Raji (cell line): Measurements from ENCODE around the gene ATP6V1G3.

Experiments
- POLR2A ChIP-seq: IDR thresholded peaks from 2 replicates; pipeline ENCODE4 v1.6.1; 2011; ENCODE audit warnings: low read depth, low read length, control low read depth; ENCODE audit not compliant: insufficient read depth

Gene ATP6V1G3, protein sequence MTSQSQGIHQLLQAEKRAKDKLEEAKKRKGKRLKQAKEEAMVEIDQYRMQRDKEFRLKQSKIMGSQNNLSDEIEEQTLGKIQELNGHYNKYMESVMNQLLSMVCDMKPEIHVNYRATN

DNA sequence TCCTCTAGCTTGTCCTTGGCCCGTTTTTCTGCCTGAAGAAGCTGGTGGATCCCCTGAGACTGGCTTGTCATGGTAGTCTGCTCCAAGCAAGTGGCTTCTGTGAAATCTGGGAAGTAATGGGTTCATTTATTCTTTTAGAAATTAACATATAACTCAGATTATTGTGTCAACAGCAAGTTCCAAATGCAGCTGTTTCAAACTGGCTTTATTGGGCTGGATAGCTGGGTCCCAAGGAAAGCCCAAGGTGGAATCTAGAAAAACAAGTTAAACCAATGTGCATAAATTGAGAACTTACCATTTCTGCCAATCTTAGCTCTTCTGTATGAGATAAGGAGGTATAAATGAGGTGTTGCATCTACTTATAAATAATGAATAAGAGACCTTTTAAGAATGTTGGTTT, at the start of gene ATP6V1G3:
Gene ATP6V1G3, minus strand, starts transcription at position 101 of the 400 bp plus-strand sequence. Its CDS starts 30 bp downstream, at position 71.
- no peak for TF ChIP-seq POLR2A

DNA sequence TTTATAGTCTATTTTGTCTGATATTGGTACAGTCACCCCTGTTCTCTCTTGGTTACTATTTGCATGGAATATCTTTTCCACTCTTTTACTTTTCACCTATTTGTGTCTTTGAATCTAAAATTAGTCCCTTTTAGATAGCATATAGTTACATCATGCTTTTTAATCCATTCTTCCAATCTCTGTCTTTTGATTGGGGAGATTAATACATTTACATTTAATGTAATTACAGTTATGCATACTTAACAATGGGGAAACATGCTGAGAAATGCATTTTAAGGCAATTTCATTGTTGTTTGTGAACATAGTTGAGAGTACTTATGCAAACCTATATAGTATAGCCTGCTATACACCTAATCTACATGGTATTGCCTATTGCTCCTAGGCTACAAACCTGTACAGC, 48.4 kb upstream of the ATP6V1G3 start:
- no peak for TF ChIP-seq POLR2A

DNA sequence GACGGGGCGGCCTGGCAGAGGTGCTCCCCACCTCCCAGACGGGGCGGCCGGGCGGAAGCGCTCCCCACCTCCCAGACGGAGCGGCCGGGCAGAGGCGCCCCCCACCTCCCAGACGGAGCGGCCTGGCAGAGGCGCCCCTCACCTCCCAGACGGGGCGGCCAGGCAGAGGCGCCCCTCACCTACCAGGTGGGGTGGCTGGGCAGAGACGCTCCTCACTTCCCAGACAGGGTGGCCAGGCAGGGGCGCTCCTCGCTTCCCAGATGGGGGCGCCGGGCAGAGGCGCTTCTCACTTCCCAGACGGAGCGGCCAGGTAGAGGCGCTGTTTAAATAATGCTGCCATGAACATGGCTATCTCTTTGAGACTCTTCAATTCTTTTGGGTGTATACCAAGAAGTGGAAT, 43.7 kb upstream of the ATP6V1G3 start:
- TF ChIP-seq POLR2A, result no peak

DNA sequence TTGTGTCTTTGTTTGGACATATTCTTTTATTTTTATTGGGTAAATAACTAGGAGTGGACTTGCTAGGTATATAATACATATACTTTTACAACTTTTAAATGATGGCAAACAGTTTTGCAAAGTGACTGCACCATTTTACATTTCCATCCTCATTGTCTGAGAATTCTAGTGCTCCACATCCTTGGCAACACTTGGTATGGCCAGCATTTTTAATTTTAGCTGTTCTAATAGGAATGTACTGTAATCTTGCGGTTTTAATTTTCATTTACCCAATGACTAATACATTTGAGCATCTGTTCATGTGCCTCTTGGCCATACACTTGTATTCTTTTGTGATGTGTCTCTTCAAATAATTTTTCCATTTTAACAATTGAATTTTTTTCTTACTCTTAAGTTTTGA, 37.0 kb upstream of the ATP6V1G3 start:
- no peak for TF ChIP-seq POLR2A

DNA sequence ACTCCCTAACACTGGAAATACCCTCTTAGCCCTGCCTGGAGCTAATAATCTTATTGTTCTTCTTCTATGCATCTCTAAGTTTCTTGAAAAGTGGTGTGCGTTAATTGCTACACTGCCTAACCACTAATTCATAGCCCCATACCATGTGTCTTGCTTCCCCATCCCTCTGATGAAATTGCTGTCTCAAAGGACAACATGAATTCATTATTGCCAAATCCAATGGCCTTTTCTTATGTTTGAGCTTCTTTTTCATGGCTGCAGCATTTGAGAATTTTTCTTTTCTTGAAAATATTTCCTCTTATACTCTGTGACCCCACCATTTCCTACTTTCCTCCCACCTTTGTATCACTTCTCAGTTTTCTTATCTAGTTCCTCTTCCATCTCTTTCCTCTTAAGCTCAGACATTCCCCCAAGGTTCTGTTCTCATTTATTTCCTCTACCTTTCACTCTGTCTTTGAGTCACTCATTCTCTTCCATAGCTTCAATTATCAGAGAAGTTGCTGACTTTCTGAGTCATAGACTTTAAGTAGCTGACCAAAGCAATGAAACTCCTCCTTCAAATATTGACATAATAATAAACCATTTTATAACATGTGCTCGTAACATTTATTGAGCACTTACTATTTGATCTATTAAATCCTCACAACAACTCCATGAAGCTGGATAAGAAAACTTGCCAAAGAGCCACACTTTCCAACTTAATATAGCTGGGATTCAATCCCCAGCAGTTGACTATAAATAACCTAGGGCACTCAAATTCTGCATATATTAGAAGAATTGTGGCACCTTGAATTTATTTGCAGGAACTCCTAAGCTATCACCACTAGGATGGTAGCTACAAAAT, 35.5 kb upstream of the ATP6V1G3 start:
- TF ChIP-seq POLR2A, result no peak

DNA sequence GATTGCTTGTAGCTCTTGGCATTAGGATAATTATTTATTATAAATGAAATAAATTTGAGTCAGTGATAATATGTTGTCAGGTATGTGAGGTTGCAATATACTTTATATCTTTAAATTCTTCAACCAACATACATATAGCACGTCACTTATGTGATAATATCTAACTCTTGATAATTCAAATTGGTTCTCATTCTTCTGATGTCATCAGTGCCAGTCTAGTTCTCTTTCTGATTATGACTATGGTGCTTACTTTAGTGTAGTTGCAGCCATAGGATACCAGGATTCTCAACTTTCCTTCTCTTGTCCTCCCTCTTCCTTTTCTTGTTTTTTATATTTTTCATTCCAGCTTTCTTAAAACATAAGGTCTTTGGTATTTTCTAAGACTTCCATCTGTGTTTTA, 34.8 kb upstream of the ATP6V1G3 start:
- no peak for TF ChIP-seq POLR2A

DNA sequence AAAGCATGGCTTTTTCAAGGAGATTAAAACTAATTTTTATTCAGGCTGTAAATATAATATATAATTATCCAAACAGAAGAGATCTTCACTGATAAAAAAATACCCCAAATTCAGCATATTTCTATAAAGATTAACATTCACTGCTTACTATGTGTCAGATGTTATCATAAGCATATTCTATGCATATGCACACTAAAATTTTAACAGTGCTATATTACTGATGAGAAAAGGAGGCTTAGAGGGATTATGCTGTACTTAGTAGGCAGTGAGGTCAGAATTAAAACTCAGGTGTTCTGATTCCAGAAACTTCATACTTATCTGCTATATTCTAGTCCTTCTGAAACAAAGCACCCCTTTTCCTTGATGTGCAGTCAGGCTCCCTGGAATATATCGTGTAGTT, 33.8 kb upstream of the ATP6V1G3 start:
- TF ChIP-seq POLR2A, result no peak

DNA sequence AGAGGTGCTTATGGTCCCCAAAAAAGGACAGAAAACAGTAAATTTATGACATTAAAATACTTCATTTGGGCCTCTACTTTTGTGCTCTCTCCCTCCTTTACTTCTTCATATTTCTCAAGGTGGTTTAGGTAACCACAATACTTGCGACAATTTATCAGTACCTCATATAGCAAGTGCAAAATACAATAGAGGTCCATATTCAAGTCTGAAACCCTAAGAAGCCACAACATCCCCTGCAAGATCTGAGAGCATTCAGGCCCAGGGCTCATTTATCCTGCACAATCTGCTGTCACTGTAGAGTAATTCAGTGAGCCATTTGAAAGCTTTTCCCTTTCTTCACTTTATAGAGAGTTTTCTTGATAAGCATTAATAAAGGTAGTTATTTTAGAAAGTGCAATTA, 24.2 kb upstream of the ATP6V1G3 start:
- TF ChIP-seq POLR2A, result no peak

DNA sequence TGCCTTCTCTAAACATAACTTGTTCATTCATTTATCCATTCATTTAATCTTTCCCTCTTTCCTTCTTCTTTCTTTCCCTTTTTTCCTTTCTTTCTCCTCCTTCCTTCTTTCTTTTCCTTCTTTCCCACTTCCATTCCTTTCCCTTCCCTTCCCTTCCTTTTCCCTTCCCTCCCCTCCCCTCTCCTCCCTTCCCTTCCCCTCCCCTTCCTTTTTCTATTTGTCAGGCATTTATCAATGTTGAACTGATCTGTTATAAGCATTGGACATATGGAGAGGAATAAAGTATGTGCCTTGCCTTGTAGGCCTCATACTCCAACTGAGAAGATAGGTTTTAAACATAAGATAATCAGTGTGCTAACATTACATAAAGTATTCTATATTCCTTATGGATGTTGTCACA, 23.7 kb upstream of the ATP6V1G3 start:
- no peak for TF ChIP-seq POLR2A

DNA sequence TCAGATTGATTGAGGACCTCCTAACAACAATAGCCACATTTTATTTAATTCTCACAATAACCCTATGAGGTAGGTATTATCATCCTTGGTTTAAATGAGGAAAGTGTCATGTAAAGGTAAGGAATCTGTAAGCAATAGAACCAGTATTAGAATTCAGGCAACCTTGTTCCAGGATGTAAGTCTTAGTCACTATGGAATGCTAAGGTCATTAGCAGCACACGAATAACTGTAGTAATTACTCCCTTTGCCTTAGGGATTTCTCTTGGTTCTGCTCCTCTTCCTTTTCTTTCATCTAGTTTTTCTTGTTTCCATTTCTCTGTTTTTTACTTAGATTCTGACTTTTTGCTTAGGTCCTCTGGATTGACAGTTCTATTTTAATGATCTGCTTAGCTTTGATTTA, 23.1 kb upstream of the ATP6V1G3 start:
- TF ChIP-seq POLR2A, result no peak

DNA sequence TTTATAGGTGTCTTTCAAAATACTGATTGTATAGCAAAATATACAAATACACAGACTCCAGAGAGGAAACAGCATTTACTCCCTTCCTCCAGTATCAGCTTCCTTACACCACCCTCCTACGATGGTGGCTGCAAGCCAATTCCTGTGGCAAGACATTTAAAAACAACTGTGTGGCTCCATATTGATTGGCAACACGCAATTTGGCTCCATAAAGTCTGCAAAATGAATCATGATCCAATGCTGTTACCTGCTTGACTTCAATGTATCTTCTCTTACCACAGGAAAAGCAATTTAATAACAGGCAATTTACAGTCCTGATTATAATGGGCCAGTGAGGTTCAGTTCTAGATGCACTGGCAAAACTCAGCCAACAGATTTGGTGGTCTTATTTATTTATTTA, 19.7 kb upstream of the ATP6V1G3 start:
- no peak for TF ChIP-seq POLR2A

DNA sequence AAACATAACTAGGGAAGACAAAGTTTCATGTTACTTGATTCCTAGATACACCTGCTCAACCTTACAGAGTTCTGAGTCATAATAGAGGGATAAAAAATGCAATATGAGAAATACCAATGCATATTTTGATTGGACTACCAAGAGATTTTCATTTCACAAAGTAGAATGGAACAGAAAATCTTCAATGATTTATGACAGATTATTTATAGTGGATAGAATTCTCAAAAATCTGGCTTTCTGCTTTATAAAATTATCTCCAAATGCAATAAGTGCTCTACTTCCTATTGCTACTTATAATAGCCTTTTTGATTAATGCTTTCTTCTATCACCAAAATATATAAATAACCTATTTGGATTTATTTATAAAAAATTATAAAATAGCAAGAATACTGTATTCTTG, 18.9 kb upstream of the ATP6V1G3 start:
- TF ChIP-seq POLR2A, result no peak

DNA sequence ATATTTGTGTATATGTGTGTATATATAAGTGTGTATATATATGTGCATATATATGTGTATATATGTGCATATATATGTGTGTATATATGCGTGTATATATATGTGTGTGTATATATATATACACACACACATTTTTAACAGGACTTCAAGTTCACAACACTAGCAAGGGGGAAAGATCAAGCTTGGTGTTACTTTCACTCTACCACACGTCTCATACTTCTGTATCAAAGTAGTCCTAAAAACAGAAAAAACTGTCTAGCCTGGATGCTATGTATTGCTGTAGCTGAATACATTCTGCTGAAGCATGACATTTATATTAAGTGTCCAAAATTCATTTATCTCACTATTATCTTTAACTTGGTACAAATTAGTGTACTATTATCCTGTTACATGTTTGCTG, 17.9 kb upstream of the ATP6V1G3 start:
- no peak for TF ChIP-seq POLR2A

DNA sequence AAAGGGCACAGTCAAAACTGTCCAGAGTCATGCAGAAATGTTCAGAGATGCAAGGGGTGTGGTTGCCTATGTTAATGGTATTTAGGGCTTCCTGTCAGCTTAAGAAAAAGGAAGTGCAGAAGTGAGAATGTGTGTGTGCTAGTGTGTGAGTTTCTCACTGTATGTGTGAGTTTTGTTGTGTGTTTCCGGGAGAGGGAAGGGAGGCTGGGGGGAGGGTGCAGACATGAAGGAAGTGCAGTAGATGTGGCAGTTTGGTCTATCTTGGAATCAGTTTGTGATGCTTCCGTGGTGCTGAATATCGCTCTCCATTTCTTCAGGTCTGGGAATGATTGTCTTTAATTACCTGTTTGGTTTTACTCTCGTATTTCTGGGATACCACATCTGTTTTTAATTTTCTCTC, 16.5 kb upstream of the ATP6V1G3 start:
- TF ChIP-seq POLR2A, result no peak

DNA sequence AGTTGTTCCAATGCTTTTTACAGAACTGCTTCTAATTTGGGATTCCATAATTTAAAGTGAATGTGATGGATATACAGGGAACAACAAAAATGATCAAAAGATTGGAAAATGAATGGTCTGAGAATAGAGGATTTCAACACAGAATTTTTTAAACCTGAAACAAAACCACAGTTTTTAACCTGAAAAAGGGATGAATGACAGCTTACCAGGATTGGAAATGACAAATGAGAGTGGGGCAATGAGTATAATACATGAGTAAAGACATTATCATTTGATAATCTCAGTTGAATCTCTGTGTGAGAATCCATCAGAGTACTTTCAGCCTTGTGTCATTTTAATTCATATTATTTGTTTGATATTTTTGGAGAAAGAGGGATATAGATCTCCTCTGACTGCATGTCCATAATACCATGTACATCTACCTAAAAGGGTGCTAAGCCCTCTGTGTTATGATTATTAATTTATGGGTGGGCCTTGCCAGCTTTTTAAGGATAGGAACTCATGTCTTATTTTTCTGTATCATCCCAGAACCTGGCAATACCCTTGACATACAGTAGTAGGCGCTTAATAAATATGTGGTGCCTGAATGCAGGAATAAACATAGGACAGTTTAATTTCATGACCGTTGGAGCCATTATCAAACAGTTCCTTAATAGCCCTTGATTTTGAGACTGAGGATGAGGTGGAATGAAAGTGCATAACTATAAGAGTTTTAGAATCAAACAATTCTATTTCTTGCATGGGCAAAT, 12.4 kb upstream of the ATP6V1G3 start:
- TF ChIP-seq POLR2A, result no peak

DNA sequence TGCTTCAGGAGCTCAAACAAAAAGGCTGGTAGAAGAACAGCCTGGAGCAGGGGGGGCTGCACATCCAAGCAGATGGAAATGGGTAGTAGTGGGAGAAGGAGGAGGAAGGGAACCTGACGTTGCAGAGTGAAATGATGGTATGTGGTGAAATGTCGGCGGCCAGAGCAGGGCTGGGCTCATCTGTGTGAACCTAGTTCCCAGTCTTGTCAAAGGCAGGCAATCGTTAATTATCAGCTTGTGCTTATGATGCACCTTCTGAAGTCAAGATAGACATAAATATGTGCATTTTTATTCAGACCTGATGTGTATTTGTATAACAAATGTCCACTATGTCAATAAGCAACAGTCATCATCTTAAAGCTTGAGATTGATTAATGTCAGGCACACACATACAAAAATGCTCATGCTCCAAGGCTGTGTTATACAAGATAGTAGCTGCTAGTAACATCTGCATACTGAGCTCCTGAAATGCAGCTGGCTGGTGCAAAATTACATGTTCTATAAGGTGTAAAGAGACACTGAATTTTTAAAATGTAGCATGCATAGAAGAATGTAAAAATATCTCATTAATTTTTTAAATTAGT, 10.6 kb upstream of the ATP6V1G3 start:
- TF ChIP-seq POLR2A, result no peak
